ENCODE results near the gene TUBD1.
A peak's percentile ranks its signal among the peaks of the same experiment; 100 is the strongest.
"Not testable (repeated sequence)": the region's sequence is repeated elsewhere in the genome, so short reads cannot be mapped to it uniquely, and the experiment has no call there.

Gene TUBD1

GRCh38 chr17:59858167-59858816 is 34.5 kb downstream of the TUBD1 start:
- Mint-ChIP-seq H3K27me3 (no peaks in the 10 kb centered on the region), H3K9me3 (ENCODE audit: low read depth) (no peaks in the 10 kb centered on the region), H3K36me3 (no peaks in the 10 kb centered on the region), H3K4me3 (no peak overlapping the region), H3K4me1 (ENCODE audit: low read depth) (peaks cover 21% of the 10 kb centered on the region), H3K27ac (peak overlapping the region; percentile 94)

DNA sequence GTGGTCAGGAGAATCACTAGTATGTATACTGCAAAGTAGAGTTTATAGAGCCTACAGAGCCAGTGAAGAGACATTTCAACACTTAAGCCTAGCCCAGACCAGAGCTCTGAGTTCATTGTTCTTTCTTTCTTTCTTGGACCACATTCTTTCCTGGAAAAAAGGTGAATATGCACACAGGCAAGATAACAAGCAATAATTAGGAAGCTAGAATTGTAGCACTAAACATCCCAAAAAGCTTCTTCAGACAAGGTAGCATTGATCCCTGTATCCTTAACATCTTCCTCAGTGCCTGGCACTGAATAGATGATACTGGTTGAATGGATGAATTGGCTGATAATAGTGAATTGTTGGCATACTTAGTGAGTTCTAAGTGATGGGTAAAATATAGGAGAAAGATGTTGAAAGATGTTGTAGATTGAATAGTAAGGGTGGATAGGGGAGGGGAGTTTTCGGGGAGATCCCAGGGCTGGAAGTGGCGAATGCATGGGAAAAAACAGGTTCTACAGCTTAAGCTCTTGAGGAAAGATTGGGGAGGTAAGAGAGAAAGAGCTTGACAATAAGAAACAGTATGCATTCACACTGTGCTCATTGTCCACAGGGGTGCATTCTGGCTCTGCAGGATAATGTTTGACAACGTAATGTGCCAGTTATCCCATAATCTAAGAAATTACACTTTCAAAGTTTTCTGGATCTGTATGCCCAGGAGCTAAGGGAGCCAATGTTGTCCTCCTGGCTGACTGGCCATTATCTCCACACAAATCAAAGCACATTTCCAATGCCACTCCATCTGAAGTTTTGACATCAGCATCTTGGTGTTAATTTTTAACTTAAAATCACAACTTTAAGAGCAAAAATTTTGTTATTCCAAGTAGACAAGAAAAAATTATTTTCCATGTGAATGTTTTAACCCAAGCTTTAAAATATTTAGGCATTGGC is 35.6 kb downstream of the TUBD1 start:
- no peaks in the 10 kb centered on the region for H3K27me3 Mint-ChIP-seq
- H3K4me3 Mint-ChIP-seq, result no peak overlapping the region
- H3K9me3 Mint-ChIP-seq (ENCODE audit: low read depth), result no peaks in the 10 kb centered on the region
- no peaks in the 10 kb centered on the region for H3K36me3 Mint-ChIP-seq
- H3K27ac Mint-ChIP-seq, result peak overlapping the region; percentile 67
- H3K4me1 Mint-ChIP-seq (ENCODE audit: low read depth), result peaks cover 31% of the 10 kb centered on the region

DNA sequence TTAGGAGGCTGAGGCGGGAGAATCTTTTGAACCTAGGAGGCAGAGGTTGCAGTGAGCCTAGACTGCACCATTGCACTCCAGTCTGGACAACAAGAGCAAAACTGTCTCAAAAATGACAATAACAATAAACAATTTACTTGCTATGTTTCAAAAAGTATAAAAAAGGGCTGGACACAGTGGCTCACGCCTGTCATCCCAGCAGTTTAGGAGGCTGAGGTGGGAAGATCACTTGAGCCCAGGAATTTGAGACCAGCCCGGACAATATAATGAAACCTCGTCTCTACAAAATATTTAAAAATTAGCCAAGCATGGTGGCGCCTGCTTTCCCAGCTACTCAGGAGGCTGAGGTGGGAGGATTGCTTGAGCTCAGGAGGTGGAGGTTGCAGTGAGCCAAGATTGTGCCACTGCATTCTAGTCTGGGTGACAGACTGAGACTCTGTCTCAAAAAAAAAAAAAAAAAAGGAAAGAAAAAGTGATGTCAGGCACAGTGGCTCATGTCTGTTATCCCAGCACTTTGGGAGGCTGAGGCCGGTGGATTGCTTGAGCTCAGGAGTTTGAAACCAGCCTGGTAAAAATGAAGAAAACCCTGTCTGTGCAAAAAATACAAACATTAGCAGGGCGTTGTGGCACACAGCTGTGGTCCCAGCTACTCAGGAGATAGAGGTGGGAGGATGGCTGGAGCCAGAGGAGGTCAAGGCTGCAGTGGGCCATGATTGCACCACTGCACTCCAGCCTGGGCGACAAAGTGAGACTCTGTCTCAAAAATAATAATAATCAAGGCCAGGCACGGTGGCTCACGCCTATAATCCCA is 38.6 kb downstream of the TUBD1 start:
- peaks cover 36% of the 10 kb centered on the region for H3K4me1 Mint-ChIP-seq (ENCODE audit: low read depth)
- H3K9me3 Mint-ChIP-seq (ENCODE audit: low read depth); H3K27me3 Mint-ChIP-seq; H3K4me3 Mint-ChIP-seq; H3K36me3 Mint-ChIP-seq; H3K27ac Mint-ChIP-seq: not testable (repeated sequence)

DNA sequence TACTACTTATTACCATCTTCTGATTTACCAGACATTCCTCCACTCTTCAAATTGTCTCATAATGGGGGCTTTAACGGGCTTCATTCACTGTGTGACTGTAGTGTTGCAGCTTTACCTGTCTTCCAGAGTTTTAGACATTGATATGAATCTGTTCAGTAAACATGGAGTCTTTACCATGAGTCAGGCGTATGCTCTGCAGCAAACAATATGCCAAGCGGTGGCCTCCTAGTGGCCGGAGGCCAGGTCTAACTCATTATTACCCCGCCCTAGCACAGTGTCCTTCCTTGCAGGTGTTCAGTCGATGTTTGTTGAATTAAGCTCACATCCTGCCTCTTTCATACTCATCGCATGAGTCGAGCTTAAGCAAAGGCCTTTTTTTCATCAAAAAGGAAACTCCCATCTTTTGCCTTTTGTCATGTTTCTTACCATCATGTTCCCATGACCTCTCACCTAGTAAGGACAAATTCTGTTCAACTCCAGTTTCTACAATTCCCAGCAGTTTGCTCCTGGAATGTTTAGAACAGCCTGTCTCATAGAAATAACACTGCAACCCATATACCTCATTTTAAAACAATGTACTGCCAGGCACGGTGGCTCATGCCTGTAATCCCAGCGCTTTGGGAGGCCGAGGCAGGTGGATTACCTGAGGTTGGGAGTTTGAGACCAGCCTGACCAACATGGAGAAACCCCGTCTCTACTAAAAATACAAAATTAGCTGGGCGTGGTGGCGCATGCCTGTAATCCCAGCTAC is 39.4 kb downstream of the TUBD1 start:
- H3K27ac Mint-ChIP-seq, result peak overlapping the region; percentile 86
- H3K9me3 Mint-ChIP-seq (ENCODE audit: low read depth), result no peaks in the 10 kb centered on the region
- no peaks in the 10 kb centered on the region for H3K36me3 Mint-ChIP-seq
- peak overlapping the region; percentile 57 for H3K4me3 Mint-ChIP-seq
- peaks cover 37% of the 10 kb centered on the region for H3K4me1 Mint-ChIP-seq (ENCODE audit: low read depth)
- H3K27me3 Mint-ChIP-seq, result no peaks in the 10 kb centered on the region

DNA sequence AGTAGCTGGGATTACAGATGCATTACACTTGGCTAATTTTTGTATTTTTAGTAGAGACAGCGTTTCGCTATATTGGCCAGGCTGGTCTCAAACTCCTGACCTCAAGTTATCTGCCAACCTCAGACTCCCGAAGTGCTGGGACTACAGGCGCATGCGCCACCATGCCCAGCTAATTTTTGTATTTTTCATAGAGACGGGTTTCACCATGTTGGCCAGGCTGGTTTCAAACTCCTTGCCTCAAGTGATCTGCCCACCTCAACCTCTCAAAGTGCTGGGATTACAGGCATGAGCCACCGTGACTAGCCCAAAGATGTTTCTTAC is 39.9 kb downstream of the TUBD1 start:
- H3K27me3 Mint-ChIP-seq; H3K36me3 Mint-ChIP-seq; H3K9me3 Mint-ChIP-seq (ENCODE audit: low read depth): not testable (repeated sequence)
- Mint-ChIP-seq H3K4me3 (peak overlapping the region; percentile 57), H3K4me1 (ENCODE audit: low read depth) (peaks cover 35% of the 10 kb centered on the region), H3K27ac (peak overlapping the region; percentile 86)

GRCh38 chr17:59851439-59852375 is 41.0 kb downstream of the TUBD1 start:
- Mint-ChIP-seq H3K27me3 (no peaks in the 10 kb centered on the region), H3K4me3 (no peak overlapping the region), H3K4me1 (ENCODE audit: low read depth) (peaks cover 41% of the 10 kb centered on the region), H3K36me3 (no peaks in the 10 kb centered on the region), H3K27ac (peak overlapping the region; percentile 64), H3K9me3 (ENCODE audit: low read depth) (no peaks in the 10 kb centered on the region)

- not testable (repeated sequence) for H3K9me3 Mint-ChIP-seq (ENCODE audit: low read depth); H3K27me3 Mint-ChIP-seq; H3K27ac Mint-ChIP-seq; H3K36me3 Mint-ChIP-seq; H3K4me3 Mint-ChIP-seq
- peaks cover 53% of the 10 kb centered on the region for H3K4me1 Mint-ChIP-seq (ENCODE audit: low read depth)
Observed at GRCh38 chr17:59850311-59850710, 42.4 kb downstream of the TUBD1 start.

DNA sequence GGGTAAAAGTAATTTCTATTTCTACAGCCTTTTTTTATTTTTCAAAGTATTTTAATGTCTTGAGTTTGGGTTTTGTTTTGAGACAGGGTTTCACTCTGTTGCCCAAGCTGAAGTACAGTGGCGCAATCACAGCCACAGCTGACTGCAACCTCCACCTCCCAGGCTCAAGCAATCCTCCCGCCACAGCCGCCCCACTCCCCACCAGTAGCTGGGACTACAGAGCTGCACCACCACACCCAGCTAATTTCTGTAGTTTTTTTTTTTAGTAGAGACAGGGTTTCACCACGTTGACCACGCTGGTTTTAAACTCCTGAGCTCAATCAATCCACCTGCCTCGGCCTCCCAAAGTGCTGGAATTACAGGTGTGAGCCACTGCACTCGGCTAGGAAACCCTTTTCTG is 44.0 kb downstream of the TUBD1 start:
- Mint-ChIP-seq H3K9me3 (ENCODE audit: low read depth) (no peaks in the 10 kb centered on the region), H3K36me3 (no peaks in the 10 kb centered on the region), H3K27ac (peak overlapping the region; percentile 80), H3K4me1 (ENCODE audit: low read depth) (peaks cover 66% of the 10 kb centered on the region), H3K4me3 (peak overlapping the region; percentile 23), H3K27me3 (no peaks in the 10 kb centered on the region)

GRCh38 chr17:59848385-59848668 is 44.4 kb downstream of the TUBD1 start:
- peaks cover 67% of the 10 kb centered on the region for H3K4me1 Mint-ChIP-seq (ENCODE audit: low read depth)
- peak overlapping the region; percentile 80 for H3K27ac Mint-ChIP-seq
- H3K9me3 Mint-ChIP-seq (ENCODE audit: low read depth), result no peaks in the 10 kb centered on the region
- H3K36me3 Mint-ChIP-seq, result no peaks in the 10 kb centered on the region
- no peak overlapping the region for H3K4me3 Mint-ChIP-seq
- H3K27me3 Mint-ChIP-seq, result no peaks in the 10 kb centered on the region

- Mint-ChIP-seq H3K9me3 (ENCODE audit: low read depth) (no peaks in the 10 kb centered on the region), H3K36me3 (peaks cover 7% of the 10 kb centered on the region), H3K27ac (peak overlapping the region; percentile 100)
Observed at GRCh38 chr17:59846394-59847165, 46.2 kb downstream of the TUBD1 start.

GRCh38 chr17:59845595-59846393 is 46.9 kb downstream of the TUBD1 start:
- Mint-ChIP-seq H3K4me3 (peak overlapping the region; percentile 74), H3K27ac (peak overlapping the region; percentile 100), H3K27me3 (no peaks in the 10 kb centered on the region), H3K36me3 (peaks cover 15% of the 10 kb centered on the region), H3K4me1 (ENCODE audit: low read depth) (peaks cover 67% of the 10 kb centered on the region), H3K9me3 (ENCODE audit: low read depth) (no peaks in the 10 kb centered on the region)

More at GRCh38 chr17:59846394-59847165, 46.2 kb downstream of the TUBD1 start:
- Mint-ChIP-seq H3K4me3 (peak overlapping the region; percentile 69), H3K4me1 (ENCODE audit: low read depth) (peaks cover 65% of the 10 kb centered on the region), H3K27me3 (no peaks in the 10 kb centered on the region)

DNA sequence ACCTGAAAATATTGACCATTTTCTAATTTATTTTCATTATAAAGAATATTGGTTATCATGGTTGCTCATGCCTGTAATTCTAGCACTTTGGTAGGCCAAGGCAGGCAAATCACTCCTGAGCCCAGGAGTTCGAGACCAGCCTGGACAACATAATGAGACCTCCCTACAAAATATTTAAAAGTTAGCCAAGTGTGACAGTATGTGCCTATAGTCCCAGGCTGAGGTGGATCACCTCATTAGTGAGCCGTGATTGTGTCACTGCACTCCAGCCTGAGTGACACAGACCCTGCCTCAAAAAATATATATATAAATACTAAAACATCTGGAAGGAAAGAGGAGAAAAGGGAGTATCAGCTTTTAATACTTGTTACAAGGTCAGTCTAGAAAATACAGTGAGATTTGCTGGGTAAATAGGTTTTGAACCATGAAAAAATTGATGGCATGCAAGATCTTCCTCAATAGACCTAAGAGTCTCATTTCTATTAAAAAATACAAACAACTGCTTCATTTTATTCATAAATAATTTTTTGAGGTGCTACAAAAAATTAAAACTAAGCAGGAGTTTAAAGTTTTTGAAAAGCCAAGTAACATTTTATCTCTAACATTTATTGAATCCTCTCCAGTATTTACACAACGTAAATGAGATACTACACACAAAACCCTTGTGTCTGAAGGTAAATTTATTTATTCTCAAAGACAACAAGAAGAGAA is 47.7 kb downstream of the TUBD1 start:
- peak overlapping the region; percentile 74 for H3K4me3 Mint-ChIP-seq

More for the DNA sequence above, 47.7 kb downstream of the TUBD1 start:
- Mint-ChIP-seq H3K36me3 (peaks cover 22% of the 10 kb centered on the region), H3K27me3 (no peaks in the 10 kb centered on the region), H3K9me3 (ENCODE audit: low read depth) (no peaks in the 10 kb centered on the region), H3K4me1 (ENCODE audit: low read depth) (peaks cover 69% of the 10 kb centered on the region), H3K27ac (peak overlapping the region; percentile 100)
